Loucy (cell line): ENCODE results near the gene MED4.
A peak's percentile ranks its signal among the peaks of the same experiment; 100 is the strongest.

Experiments
- H2AFZ ChIP-seq: fragments of 200-600 bp; sonication (generic); 2 replicates; pipeline ENCODE4 v1.6.0; 2016; ENCODE audit warnings: antibody characterized with exemption, mild to moderate bottlenecking, low read length, moderate library complexity
- H3F3A ChIP-seq: fragments of 200-600 bp; 2 replicates; pipeline ENCODE4 v1.6.0; 2016; ENCODE audit warnings: antibody characterized with exemption, low read depth, mild to moderate bottlenecking
- H3K27me3 ChIP-seq: fragments of 200-600 bp; sonication (generic); 2 replicates; pipeline ENCODE4 v1.6.1; 2014; ENCODE audit warnings: low read length, mild to moderate bottlenecking; ENCODE audit not compliant: insufficient read depth, poor library complexity, severe bottlenecking
- H3K36me3 ChIP-seq: fragments of 200-600 bp; sonication (generic); 2 replicates; pipeline ENCODE4 v1.6.1; 2016; ENCODE audit warnings: low read length; ENCODE audit not compliant: insufficient read depth
- H3K4me1 ChIP-seq: fragments of 200-600 bp; sonication (generic); 2 replicates; pipeline ENCODE4 v1.5.1; 2014; ENCODE audit warnings: low read length, mild to moderate bottlenecking; ENCODE audit not compliant: insufficient read depth, poor library complexity, severe bottlenecking
- H3K4me2 ChIP-seq: fragments of 200-600 bp; sonication (generic); 2 replicates; pipeline ENCODE4 v1.6.0; 2014; ENCODE audit warnings: antibody characterized with exemption, low read length, low read depth, mild to moderate bottlenecking; ENCODE audit not compliant: poor library complexity, severe bottlenecking
- H3K4me3 ChIP-seq: fragments of 200-600 bp; sonication (generic); 2 replicates; pipeline ENCODE4 v1.5.1; 2014; ENCODE audit warnings: low read length, mild to moderate bottlenecking, mixed read lengths; ENCODE audit not compliant: poor library complexity, severe bottlenecking
- H3K79me2 ChIP-seq: fragments of 200-600 bp; sonication (generic); 2 replicates; pipeline ENCODE4 v1.6.1; 2014; ENCODE audit warnings: low read length; ENCODE audit not compliant: insufficient read depth
- H3K9ac ChIP-seq: fragments of 200-600 bp; sonication (generic); 2 replicates; pipeline ENCODE4 v1.6.0; 2014; ENCODE audit warnings: mild to moderate bottlenecking, low read depth, low read length, moderate library complexity; ENCODE audit not compliant: poor library complexity, severe bottlenecking
- H3K9me2 ChIP-seq: fragments of 200-600 bp; sonication (generic); replicated peaks from 2 replicates; pipeline ENCODE4 v1.6.1; 2016; ENCODE audit warnings: low read depth, low read length, mixed read lengths
- H3K9me3 ChIP-seq: fragments of 200-600 bp; sonication (generic); 2 replicates; pipeline ENCODE4 v1.6.1; 2014; ENCODE audit warnings: mild to moderate bottlenecking, antibody characterized with exemption, low read length, low read depth; ENCODE audit not compliant: insufficient read depth
- H4K20me1 ChIP-seq: fragments of 200-600 bp; sonication (generic); 2 replicates; pipeline ENCODE4 v1.6.0; 2014; ENCODE audit warnings: antibody characterized with exemption, low read length, mild to moderate bottlenecking; ENCODE audit not compliant: insufficient read depth, poor library complexity, severe bottlenecking
- EZH2phosphoT487 ChIP-seq: fragments of 200-600 bp; IDR thresholded peaks from 2 replicates; pipeline ENCODE4 v1.6.1; 2018; ENCODE audit warnings: antibody characterized with exemption, mild to moderate bottlenecking, moderate library complexity, borderline replicate concordance
- TF ChIP-seq, protein P1 (sequence below): fragments of 200-600 bp; sonication (generic); conservative IDR thresholded peaks from 2 replicates; pipeline ENCODE4 v1.5.1; 2014; ENCODE audit warnings: mild to moderate bottlenecking, antibody characterized with exemption, low read length

The MED4 gene, protein sequence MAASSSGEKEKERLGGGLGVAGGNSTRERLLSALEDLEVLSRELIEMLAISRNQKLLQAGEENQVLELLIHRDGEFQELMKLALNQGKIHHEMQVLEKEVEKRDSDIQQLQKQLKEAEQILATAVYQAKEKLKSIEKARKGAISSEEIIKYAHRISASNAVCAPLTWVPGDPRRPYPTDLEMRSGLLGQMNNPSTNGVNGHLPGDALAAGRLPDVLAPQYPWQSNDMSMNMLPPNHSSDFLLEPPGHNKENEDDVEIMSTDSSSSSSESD

DNA sequence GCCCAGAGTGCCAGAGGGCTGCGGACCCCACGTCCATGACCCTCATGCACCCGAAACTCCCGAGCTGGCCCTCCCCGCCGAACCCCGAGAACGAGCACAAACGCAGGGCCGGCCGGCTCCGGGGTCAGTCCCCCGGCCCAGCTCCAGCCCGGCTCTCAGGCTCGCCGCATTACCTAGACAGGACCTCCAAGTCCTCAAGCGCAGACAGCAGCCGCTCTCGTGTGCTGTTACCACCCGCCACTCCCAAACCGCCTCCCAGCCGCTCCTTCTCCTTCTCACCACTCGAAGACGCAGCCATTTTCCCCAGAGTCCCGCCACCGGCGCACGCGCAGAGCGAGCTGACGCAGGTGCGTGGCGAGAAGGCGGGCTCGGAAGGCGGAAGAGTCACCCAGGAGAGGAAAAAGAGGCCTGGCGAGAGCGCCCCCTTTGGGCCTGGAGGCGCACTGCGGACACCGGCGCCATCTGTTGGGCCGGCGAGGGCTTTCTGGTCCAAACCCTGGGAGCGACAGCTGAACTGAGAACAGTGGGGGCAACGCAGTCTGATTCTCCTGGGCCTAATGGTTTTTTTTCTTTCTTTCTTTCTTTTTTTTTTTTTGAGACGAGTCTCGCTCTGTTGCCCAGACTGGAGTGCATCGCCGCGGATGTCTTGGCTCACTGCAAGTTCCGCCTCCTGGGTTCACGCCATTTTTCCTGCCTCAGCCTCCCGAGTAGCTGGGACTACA, at the start of gene MED4:
Gene MED4 (minus strand): TSS at position 324 of the 722 bp plus-strand sequence. CDS start 26 bp downstream, at position 298.
- Histone ChIP-seq H2AFZ (peak within 1 kb of the TSS; percentile 91), H4K20me1 (peaks cover 48% of the 10 kb centered on the region), H3K4me3 (peak within 1 kb of the TSS; percentile 99), H3F3A (no peaks in the 10 kb centered on the region), H3K9ac (peak within 1 kb of the TSS; percentile 97), H3K4me1 (peaks cover 32% of the 10 kb centered on the region), H3K9me3 (no peaks in the 10 kb centered on the region), H3K9me2 (no peaks in the 10 kb centered on the region), H3K36me3 (no peaks in the 10 kb centered on the region), H3K4me2 (peak within 1 kb of the TSS; percentile 85), H3K79me2 (peaks cover 50% of the 10 kb centered on the region), H3K27me3 (peaks cover 3% of the 10 kb centered on the region)
- TF ChIP-seq, protein P1, sequence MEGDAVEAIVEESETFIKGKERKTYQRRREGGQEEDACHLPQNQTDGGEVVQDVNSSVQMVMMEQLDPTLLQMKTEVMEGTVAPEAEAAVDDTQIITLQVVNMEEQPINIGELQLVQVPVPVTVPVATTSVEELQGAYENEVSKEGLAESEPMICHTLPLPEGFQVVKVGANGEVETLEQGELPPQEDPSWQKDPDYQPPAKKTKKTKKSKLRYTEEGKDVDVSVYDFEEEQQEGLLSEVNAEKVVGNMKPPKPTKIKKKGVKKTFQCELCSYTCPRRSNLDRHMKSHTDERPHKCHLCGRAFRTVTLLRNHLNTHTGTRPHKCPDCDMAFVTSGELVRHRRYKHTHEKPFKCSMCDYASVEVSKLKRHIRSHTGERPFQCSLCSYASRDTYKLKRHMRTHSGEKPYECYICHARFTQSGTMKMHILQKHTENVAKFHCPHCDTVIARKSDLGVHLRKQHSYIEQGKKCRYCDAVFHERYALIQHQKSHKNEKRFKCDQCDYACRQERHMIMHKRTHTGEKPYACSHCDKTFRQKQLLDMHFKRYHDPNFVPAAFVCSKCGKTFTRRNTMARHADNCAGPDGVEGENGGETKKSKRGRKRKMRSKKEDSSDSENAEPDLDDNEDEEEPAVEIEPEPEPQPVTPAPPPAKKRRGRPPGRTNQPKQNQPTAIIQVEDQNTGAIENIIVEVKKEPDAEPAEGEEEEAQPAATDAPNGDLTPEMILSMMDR = peak; percentile 99
- no peak for TF ChIP-seq EZH2phosphoT487

DNA sequence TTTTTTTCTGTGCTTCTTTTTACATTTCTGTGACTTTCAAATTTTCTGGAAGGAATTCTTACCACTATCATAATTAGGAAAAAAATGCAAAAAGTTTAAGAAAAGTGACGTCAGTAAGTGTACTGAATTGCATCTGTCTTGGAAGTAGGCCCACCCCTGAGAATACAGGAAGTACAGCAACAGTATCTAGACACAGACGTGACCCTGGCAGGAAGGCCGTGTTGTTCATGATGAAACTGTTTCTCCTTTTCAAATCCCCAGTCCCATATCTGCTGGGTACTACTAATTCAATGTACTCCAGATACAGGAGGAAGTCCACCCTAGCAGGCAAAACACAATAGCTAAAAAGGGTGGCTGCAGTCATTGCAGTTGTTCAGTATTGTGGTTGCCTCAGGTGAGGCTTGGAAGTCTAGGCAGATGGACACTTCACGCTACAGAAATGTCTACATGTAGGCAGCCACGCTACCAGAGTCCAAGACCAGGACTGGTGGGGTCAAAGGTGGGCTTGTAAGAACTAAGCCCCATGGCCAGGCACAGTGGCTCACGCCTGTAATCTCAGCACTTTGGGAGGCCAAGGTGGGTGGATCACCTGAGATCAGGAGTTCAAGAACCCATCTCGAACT, 49.6 kb upstream of the MED4 start:
- TF ChIP-seq, protein P1 = no peak
- TF ChIP-seq EZH2phosphoT487 = no peak
- H3K79me2 ChIP-seq = no peaks in the 10 kb centered on the region
- H3K4me2 ChIP-seq = peak overlapping the region; percentile 5

DNA sequence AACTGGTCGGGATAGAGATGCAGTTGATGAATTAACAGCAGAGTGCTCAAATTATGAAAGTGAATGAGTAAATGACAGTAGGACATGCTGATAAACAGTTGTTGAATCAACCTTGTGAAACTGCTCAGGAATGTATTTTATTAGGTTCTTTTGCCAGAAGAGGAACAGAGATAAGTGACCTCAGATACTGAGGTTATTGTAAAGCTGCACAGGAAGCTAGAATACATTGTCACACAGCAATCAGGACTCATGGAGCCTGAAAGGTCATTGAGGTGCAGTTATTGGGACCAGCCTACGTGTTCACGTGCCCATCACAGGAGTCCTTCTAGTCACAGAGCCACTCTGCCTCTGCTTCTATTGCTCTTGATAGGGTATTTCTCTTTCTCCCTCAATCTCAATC, 47.5 kb upstream of the MED4 start:
- TF ChIP-seq, protein P1 = no peak
- no peak for TF ChIP-seq EZH2phosphoT487
- Histone ChIP-seq H4K20me1 (no peaks in the 10 kb centered on the region), H2AFZ (no peak overlapping the region), H3K9me3 (no peaks in the 10 kb centered on the region), H3K4me2 (peak overlapping the region; percentile 45), H3K4me3 (no peak overlapping the region), H3K27me3 (no peaks in the 10 kb centered on the region), H3F3A (no peaks in the 10 kb centered on the region), H3K36me3 (no peaks in the 10 kb centered on the region), H3K4me1 (peaks cover 26% of the 10 kb centered on the region), H3K9ac (no peak overlapping the region), H3K9me2 (no peaks in the 10 kb centered on the region), H3K79me2 (no peaks in the 10 kb centered on the region)

More for the DNA sequence above, 49.6 kb upstream of the MED4 start:
- Histone ChIP-seq H2AFZ (peak overlapping the region; percentile 84; the same call in 1 of the 2 replicates), H3K36me3 (no peaks in the 10 kb centered on the region), H3K4me3 (no peak overlapping the region), H3K27me3 (no peaks in the 10 kb centered on the region), H3K9me2 (no peaks in the 10 kb centered on the region), H3F3A (no peaks in the 10 kb centered on the region), H3K9ac (no peak overlapping the region), H4K20me1 (no peaks in the 10 kb centered on the region), H3K4me1 (peaks cover 42% of the 10 kb centered on the region), H3K9me3 (no peaks in the 10 kb centered on the region)
